Omental fat pad (tissue), 4 donors: Measurements from ENCODE around the gene CCDC88C. TPM values are rescaled to one million over a fixed set of nuclear protein-coding genes. Genes with fewer than 3 reads are reported as not detected.
"Not testable (repeated sequence)": the region's sequence is repeated elsewhere in the genome, so short reads cannot be mapped to it uniquely, and the experiment has no call there.

Experiments used
- ATAC-seq: fragments of 150-250 bp; one replicate; pipeline ENCODE4 v1.9.1; 2016; ENCODE audit warnings: mild to moderate bottlenecking, moderate library complexity; ENCODE audit not compliant: low FRiP score
- DNase-seq: peaks from one replicate; pipeline ENCODE4 v3.0.0-alpha.2; 2019; ENCODE audit warnings: low spot score
- total RNA-seq, 4 donors: library from RNA; depleted of rRNA; stranded (reverse); fragments of >200 nt; gene quantifications; one replicate each; pipeline ENCODE4 v1.1.0, GENCODE V29; 2016
- TF ChIP-seq, protein P1 (sequence below), 3 donors: fragments of 450-650 bp; IDR thresholded peaks; one replicate each; pipeline ENCODE4 v1.5.1; 2016 to 2017; ENCODE audit warnings: antibody characterized with exemption in 3 of 3, mild to moderate bottlenecking in 3 of 3, moderate library complexity in 2 of 3

Gene CCDC88C
- total RNA-seq, 4 donors from 2014 or later = 4.5 to 36.6 (median 9.4) TPM

GRCh38 chr14:91253795-91254323 is 163.8 kb downstream of the CCDC88C start:
- DNase-seq = no peak
- peak; percentile 23 for ATAC-seq
- TF ChIP-seq, protein P1, sequence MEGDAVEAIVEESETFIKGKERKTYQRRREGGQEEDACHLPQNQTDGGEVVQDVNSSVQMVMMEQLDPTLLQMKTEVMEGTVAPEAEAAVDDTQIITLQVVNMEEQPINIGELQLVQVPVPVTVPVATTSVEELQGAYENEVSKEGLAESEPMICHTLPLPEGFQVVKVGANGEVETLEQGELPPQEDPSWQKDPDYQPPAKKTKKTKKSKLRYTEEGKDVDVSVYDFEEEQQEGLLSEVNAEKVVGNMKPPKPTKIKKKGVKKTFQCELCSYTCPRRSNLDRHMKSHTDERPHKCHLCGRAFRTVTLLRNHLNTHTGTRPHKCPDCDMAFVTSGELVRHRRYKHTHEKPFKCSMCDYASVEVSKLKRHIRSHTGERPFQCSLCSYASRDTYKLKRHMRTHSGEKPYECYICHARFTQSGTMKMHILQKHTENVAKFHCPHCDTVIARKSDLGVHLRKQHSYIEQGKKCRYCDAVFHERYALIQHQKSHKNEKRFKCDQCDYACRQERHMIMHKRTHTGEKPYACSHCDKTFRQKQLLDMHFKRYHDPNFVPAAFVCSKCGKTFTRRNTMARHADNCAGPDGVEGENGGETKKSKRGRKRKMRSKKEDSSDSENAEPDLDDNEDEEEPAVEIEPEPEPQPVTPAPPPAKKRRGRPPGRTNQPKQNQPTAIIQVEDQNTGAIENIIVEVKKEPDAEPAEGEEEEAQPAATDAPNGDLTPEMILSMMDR (IDR thresholded peaks at IDR 0.05) = no peak

- DNase-seq (no peak), ATAC-seq (peak; percentile 56)
- TF ChIP-seq, protein P1 (IDR thresholded peaks at IDR 0.05) = no peak
These were observed 164.5 kb downstream of the CCDC88C start for GRCh38 chr14:91252871-91253794.

GRCh38 chr14:91250912-91251311 is 166.7 kb downstream of the CCDC88C start:
- DNase-seq (no peak), ATAC-seq (no peak)
- TF ChIP-seq, protein P1 (IDR thresholded peaks at IDR 0.05) = no peak

- ATAC-seq (no peak), DNase-seq (no peak)
- TF ChIP-seq, protein P1 (IDR thresholded peaks at IDR 0.05) = no peak
These were observed 167.6 kb downstream of the CCDC88C start for GRCh38 chr14:91249841-91250616.

DNA sequence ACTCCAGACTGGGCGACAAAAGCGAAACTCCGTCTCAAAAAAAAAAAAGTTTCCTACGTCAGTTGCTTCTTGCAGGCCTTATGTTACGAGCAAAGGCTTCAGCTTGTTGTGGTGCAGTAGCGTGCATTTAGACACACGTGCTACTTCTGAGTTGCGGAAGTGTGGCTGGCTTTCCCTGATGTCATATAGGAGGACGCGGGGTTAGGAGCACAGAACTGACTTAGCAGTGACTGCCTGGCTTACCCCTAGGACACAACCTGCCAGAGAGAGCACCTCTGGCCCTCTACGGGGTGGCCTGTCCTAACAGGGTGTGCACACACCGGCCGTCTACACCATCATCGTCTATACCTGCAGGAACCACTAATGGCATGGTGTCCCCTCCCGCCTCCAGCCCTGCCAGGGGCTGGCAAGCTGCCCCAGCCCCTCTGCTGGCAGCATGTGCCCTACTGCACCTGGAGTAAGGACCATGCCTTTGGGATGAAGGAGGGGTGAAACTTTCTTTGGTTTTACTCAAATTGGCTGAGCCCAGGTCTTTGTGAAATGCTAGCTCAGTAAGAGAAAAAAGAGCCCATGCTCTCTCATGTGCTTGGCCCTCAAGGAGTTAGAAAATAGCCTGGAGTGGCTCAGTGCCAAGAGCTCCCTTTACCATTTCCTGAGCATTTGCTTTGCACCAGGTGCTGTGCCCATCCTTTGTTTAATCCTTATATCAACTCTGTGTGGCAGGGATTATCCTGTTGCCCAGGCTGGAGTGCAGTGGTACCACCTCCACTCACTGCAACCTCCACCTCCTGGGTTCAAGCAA is 171.4 kb downstream of the CCDC88C start:
- ATAC-seq = no peak

GRCh38 chr14:91245616-91246015 is 172.0 kb downstream of the CCDC88C start:
- ATAC-seq, DNase-seq: not testable (repeated sequence)

More for the DNA sequence above, 171.4 kb downstream of the CCDC88C start:
- DNase-seq = no peak
- TF ChIP-seq, protein P1 (IDR thresholded peaks at IDR 0.05) = no peak
